Lung (tissue), 12 donors: Measurements from ENCODE around the gene ARL4A. TPM values are rescaled to one million over a fixed set of nuclear protein-coding genes. Genes with fewer than 3 reads are reported as not detected.

Source experiments
- ATAC-seq: fragments of 200-7000 bp; cut with Tn5 transposase; one replicate; pipeline ENCODE4 v1.9.1; 2020; ENCODE audit warnings: moderate number of reproducible peaks; ENCODE audit not compliant: insufficient read depth, low FRiP score
- DNase-seq, 3 donors: peaks; one replicate each; pipeline ENCODE4 v3.0.0-alpha.2; 2013 to 2017
- H3K27ac ChIP-seq, 2 donors: one replicate each; pipeline ENCODE4 v1.5.1; 2013; ENCODE audit warnings: mild to moderate bottlenecking in 2 of 2, moderate library complexity in 2 of 2, control low read depth in 1 of 2, inconsistent platforms in 1 of 2, low read depth in 1 of 2, low read length in 1 of 2
- H3K27me3 ChIP-seq, 3 donors: one replicate each; pipeline ENCODE4 v1.5.1; 2013; ENCODE audit warnings: low read length in 2 of 3; ENCODE audit not compliant: control insufficient read depth in 3 of 3, insufficient read depth in 3 of 3
- H3K36me3 ChIP-seq, 4 donors: one replicate each; pipeline ENCODE4 v1.5.1; 2013; ENCODE audit warnings: low read length in 4 of 4, mild to moderate bottlenecking in 1 of 4, moderate library complexity in 1 of 4; ENCODE audit not compliant: control insufficient read depth in 4 of 4, insufficient read depth in 4 of 4
- H3K4me1 ChIP-seq, 5 donors: one replicate each; pipeline ENCODE4 v1.5.1; 2013; ENCODE audit warnings: low read length in 5 of 5, mild to moderate bottlenecking in 2 of 5, moderate library complexity in 1 of 5; ENCODE audit not compliant: control insufficient read depth in 5 of 5, insufficient read depth in 5 of 5
- H3K4me3 ChIP-seq: one replicate; pipeline ENCODE4 v1.5.1; 2013; ENCODE audit warnings: mild to moderate bottlenecking, control low read depth, moderate library complexity
- H3K9ac ChIP-seq, 2 donors: one replicate each; pipeline ENCODE4 v1.5.1; 2013; ENCODE audit warnings: low read length in 2 of 2, control low read depth in 1 of 2; ENCODE audit not compliant: insufficient read depth in 1 of 2
- H3K9me3 ChIP-seq, 4 donors: one replicate each; pipeline ENCODE4 v1.5.1; 2013; ENCODE audit warnings: low read length in 3 of 4, mild to moderate bottlenecking in 1 of 4, moderate library complexity in 1 of 4; ENCODE audit not compliant: control insufficient read depth in 4 of 4, insufficient read depth in 3 of 4
- WGBS, 2 donors: extraction: QIAGEN DNeasy Blood & Tissue Kit; methylation state at CpG; one replicate each; pipeline ENCODE4 v1.1.7; 2013; 5-methylcytosine and 5-hydroxymethylcytosine counted together
- polyA plus RNA-seq, 2 donors: library from polyadenylated mRNA; stranded (reverse); fragments of 200-250 nt; gene quantifications; one replicate each; pipeline ENCODE4 v1.2.1, GENCODE V29; 2013
- total RNA-seq, 2 donors: library from RNA; depleted of rRNA in 1 of 2; stranded (reverse); fragments of >200 nt in 1 of 2; gene quantifications; one replicate each; pipeline ENCODE4 v1.2.1, GENCODE V29; 2014 to 2021
- TF ChIP-seq, protein P1 (sequence below): IDR thresholded peaks from 2 replicates; pipeline ENCODE4 v1.5.1; 2012; ENCODE audit warnings: mild to moderate bottlenecking; ENCODE audit errors: control extremely low read depth, extremely low read depth
- donor health status: control.
- donor health status: control.
- donor health status: Bipolar disorder and iron deficiency.
- donor health status: healthy.
- donor health status: DM: yes; HTN: yes; CAD: no.

ARL4A gene
- total and polyA plus RNA-seq, 4 donors: 21.4 to 34.8 (median 33.0) TPM

- Histone ChIP-seq H3K4me3 (no peak overlapping the region), H3K27me3 (no peaks in the 10 kb centered on the region), H3K9me3 (no peaks in the 10 kb centered on the region), H3K4me1 (peaks cover 0 to 24% (median 2%) of the 10 kb centered on the region in 5 donors), H3K27ac (peak overlapping the region in 1 of 2 donors; percentile 72), H3K9ac (no peak overlapping the region), H3K36me3 (no peaks in the 10 kb centered on the region)
- DNase-seq: no peak
- ATAC-seq: no peak
- TF ChIP-seq, protein P1, sequence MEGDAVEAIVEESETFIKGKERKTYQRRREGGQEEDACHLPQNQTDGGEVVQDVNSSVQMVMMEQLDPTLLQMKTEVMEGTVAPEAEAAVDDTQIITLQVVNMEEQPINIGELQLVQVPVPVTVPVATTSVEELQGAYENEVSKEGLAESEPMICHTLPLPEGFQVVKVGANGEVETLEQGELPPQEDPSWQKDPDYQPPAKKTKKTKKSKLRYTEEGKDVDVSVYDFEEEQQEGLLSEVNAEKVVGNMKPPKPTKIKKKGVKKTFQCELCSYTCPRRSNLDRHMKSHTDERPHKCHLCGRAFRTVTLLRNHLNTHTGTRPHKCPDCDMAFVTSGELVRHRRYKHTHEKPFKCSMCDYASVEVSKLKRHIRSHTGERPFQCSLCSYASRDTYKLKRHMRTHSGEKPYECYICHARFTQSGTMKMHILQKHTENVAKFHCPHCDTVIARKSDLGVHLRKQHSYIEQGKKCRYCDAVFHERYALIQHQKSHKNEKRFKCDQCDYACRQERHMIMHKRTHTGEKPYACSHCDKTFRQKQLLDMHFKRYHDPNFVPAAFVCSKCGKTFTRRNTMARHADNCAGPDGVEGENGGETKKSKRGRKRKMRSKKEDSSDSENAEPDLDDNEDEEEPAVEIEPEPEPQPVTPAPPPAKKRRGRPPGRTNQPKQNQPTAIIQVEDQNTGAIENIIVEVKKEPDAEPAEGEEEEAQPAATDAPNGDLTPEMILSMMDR: no peak
- WGBS, 2 donors: 95 to 96% methylated on average over 2 of the region's 2 CpGs
Measured at GRCh38 chr7:12726908-12727307, 39.5 kb downstream of the ARL4A start.

- Histone ChIP-seq H3K27me3 (no peaks in the 10 kb centered on the region), H3K27ac (peak overlapping the region in 1 of 2 donors; percentile 72), H3K9ac (no peak overlapping the region), H3K36me3 (no peaks in the 10 kb centered on the region), H3K4me3 (no peak overlapping the region), H3K9me3 (no peaks in the 10 kb centered on the region), H3K4me1 (peaks cover 0 to 24% (median 2%) of the 10 kb centered on the region in 5 donors)
- TF ChIP-seq, protein P1: no peak
- 67 to 72% methylated on average over 8 of the region's 8 CpGs for WGBS, 2 donors
- DNase-seq: no peak
- no peak for ATAC-seq
Measured at GRCh38 chr7:12727455-12728191, 40.2 kb downstream of the ARL4A start.

GRCh38 chr7:12728192-12728538 lies 40.7 kb downstream of the ARL4A start:
- TF ChIP-seq, protein P1: no peak
- DNase-seq (peak in 1 of 3 donors; percentile 47), ATAC-seq (no peak)
- Histone ChIP-seq H3K27ac (peak overlapping the region in 1 of 2 donors; percentile 72), H3K27me3 (no peaks in the 10 kb centered on the region), H3K36me3 (no peaks in the 10 kb centered on the region), H3K4me3 (no peak overlapping the region), H3K4me1 (peaks cover 0 to 22% (median 2%) of the 10 kb centered on the region in 5 donors), H3K9me3 (no peaks in the 10 kb centered on the region), H3K9ac (no peak overlapping the region)
- 85 to 86% methylated on average over 2 of the region's 2 CpGs for WGBS, 2 donors
